GM18498 (cell line): ENCODE data around the gene NCAPH2.

ENCODE experiments used
- ATAC-seq: cut with Tn5 transposase; IDR thresholded peaks from one replicate; pipeline ENCODE4 v1.9.1; 2021; ENCODE audit warnings: mild to moderate bottlenecking, moderate library complexity; ENCODE audit not compliant: unreplicated experiment

NCAPH2 gene

DNA sequence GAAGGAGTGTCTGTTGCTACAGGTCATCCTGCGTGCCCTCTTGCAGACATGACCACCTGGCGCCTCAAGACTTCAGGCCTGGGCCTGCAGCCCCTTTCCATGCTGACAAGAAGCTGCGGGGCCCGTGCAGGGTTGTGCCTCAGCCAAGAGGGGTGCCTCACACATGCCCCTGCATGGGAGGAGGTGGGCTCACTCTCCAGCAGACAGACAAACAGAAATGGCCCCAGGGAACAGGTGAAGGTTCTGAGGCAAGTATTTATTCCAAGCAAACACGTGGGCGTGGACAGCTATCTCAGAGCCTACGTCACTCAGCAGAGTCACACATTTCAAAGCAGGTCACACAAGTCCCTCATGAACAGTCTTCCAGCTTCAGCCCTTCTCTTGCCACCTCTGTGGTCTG, 60.6 kb downstream of the NCAPH2 start:
- ATAC-seq = no peak

DNA sequence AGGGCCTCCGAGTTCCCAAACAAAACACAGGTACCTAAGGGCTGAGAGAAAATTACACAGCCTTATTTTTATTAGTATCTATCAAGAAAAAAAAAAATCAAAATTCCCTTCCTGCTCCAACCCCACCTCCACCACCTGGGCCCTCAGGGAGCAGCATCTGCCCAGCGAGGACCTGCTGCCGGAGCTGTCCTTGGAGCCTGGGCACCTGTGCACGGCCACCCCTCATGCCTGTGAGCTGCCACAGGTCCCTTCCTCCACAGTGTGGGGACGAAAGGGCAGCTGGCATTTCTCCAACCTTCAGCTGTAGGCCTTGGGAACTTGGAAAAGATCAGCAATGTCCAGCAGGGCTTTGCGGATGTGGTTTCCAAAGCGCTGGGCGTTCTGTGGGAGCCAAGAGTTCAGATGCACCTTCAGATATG, 61.0 kb downstream of the NCAPH2 start:
- no peak for ATAC-seq

DNA sequence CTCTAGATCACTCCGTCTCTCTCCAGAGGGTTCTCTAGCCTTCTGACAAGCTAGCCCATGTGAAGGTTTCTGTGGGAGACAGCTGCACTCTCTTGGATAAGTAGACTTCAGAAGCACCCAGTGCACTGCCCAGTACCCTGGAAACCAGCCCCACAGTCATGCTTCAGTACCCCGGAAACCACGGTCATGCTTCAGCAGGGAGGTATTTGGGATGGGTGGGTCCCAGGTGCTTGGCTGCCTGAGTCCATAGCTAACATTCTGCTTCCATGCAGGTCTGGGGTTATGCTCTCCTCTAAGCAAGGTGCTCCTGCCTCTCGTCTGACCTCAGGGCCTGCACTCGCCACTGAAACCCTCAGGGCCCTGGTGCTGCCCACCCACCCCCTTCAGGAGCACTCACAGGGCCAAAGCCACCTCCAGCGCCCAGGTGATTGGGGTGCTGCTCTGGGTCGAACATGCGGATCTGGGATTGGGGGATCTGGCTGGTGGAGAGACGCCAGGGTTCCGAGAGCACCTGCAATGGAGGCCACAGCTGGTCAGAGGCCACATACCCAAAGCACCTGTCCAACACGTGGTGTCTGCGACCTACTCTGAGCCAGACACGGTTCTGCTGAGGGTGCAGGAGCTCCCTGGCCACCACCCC, 62.0 kb downstream of the NCAPH2 start:
- ATAC-seq = no peak

DNA sequence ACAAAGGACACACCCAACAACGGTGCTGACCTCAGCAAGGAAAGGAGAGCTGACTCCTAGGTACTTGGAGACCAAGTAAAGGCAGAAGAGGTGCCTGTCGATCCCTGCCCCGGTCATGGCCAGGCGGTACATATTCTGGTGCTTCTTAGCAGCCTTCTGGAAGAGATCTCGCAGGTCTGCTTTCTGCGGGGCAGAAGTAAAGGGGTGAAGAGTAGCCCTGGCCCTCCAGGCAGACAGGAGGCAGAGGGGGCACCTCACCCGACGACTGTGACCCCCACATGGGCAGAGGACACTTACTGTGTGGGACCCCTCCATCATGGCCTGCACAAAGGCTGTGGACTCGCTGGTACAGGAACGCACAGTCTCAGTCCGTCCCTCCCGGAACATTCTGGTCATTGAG, 62.8 kb downstream of the NCAPH2 start:
- ATAC-seq = no peak

DNA sequence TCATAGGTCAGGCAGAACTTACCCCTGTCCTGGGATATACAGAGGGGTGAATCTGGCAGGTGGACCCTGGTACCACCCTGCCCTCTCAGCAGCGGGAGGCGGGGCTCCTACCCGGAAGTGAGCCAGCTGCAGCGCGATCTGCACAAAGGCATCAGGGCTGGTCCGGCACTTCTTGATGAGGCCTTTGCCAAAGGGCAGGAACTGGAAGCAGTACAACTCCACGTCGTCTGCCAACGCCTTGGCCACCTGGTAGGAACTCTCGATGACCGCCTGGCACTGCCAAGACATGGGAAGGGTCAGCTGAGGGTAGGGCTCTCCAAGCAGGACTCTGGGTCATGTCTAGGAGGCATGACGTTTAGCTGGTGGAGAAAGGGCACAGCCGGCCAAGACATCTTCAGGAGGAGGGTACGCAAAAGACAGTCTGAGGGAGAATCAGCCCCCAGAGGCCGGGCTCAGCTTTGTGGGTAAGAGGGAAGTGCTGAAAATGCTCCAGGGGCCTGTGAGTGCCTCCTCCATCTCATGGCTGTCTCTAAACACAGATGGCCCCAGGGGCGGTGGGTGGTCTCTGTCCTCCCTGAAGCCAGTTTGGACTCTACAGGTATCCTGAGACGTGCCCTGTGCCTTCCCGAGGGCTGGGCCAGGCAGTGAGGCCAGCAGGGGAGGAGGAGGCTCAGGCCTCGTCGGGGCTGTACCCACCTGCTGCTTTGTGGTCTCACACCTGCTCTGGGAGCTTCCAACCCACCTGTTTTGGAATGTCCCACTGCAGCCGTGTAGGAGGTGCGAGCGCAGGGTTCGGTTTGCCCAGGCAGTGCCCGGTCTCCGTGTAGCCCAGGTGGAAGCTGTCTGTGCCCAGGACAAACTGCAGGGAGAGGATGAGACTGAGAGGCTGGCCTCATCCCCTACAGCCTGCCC, 63.5 kb downstream of the NCAPH2 start:
- no peak for ATAC-seq

DNA sequence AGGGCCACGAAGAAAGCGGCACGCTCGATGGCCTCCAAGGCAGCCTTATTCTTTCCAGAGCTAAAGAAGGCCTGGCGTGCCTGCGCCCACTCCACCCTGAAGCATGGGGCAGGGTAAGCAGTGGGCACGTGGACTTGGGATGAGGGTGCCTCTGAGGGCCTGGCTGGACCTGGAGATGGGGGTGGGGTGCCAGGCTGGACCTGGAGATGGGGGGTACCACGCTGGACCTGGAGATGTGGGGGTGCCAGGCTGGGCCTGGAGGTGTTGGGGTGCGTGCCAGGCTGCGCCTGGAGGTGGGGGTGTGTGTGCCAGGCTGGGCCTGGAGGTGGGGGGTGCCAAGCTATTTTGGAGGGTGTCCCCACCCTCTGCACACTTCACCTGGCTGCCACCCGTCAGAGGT, 64.9 kb downstream of the NCAPH2 start:
- ATAC-seq = no peak

DNA sequence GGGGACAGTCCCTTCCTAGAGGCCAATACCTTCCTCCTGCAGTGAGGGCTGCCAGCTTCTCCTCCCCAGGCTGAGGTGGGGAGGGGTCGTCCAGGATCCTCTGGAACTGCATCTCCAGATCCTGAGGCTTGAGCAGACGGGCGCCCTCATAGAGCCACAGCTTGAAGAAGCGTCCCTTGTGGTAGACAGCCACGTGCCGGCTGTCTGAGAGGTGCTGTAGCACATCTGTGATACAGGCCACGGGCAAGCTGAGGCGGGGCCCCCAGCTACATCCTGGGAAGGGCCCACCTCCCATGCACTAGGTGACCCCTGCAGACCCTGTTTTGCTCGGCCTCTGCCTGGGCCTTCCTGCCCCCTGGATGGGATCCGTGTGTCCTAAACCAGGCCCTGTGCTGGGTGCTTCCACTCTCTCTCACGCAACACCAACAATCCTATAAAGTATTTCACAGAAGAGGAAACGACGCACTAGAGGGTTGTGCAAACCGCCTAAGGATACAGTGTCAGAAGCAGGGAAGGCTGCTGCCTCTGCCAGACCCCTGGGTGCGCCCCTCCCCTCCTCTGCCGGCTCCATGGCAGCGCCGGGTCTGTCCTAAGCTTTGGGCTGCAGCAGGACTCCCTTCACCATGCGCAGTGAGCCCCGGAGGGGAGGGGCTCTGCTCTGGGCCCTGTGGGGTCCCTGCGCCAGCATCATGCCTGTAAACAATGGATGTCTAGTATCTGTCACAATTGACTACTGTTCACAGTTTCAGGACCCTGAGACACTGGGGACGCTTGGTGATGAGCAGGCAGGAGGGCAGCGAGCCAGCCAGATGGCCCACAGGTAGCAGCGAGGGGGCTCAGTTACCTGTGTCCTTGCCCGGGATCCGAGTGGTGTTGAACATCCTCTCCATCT, 65.7 kb downstream of the NCAPH2 start:
- ATAC-seq = no peak

DNA sequence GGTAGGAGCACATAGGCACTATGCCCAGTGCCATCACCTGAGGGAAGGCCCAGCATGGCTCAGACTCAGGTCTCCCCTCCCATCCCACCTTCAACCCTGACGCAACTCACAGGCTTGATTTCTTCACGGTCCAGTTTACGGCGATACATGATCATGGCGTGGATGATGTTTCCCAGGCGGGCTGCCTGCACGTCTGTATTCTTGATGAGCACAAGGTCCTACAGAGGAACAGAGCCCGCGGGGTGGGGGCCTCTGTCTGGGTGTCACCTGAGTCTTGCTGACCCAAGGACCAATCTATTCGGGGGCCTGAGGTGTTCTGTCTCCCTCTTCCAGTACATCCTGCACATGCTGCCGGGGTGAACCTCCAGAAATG, 66.3 kb downstream of the NCAPH2 start:
- ATAC-seq = no peak
